Mesothelial cell of epicardium (in vitro differentiated cells): ENCODE data around the gene RMND1. TPM values are rescaled to one million over a fixed set of nuclear protein-coding genes. Genes with fewer than 3 reads are reported as not detected.

ENCODE experiments used
- DNase-seq, 2 experiments: peaks; one replicate each; pipeline ENCODE4 v3.0.0; 2021; ENCODE audit warnings: low spot score in 2 of 2; ENCODE audit not compliant: unreplicated experiment in 2 of 2
- H3K27ac Mint-ChIP-seq: 2 replicates; pipeline ENCODE4 v1.8.0; 2021; ENCODE audit warnings: mixed read lengths
- H3K27me3 Mint-ChIP-seq: 2 replicates; pipeline ENCODE4 v1.8.0; 2021; ENCODE audit warnings: low read depth, mixed read lengths
- H3K36me3 Mint-ChIP-seq: 2 replicates; pipeline ENCODE4 v1.8.0; 2021; ENCODE audit warnings: mixed read lengths
- H3K4me1 Mint-ChIP-seq: 2 replicates; pipeline ENCODE4 v1.8.0; 2021; ENCODE audit warnings: mixed read lengths
- H3K4me3 Mint-ChIP-seq: 2 replicates; pipeline ENCODE4 v1.8.0; 2021; ENCODE audit warnings: mild to moderate bottlenecking, moderate library complexity, mixed read lengths
- H3K9me3 Mint-ChIP-seq: 2 replicates; pipeline ENCODE4 v1.8.0; 2021; ENCODE audit warnings: mixed read lengths
- CTCF ChIP-seq: fragments of 200-600 bp; sonication (generic); IDR thresholded peaks from one replicate; pipeline ENCODE4 v1.5.0; 2021; ENCODE audit warnings: antibody characterized with exemption; ENCODE audit not compliant: unreplicated experiment
- total RNA-seq: library from RNA; stranded (reverse); gene quantifications from 3 replicates; pipeline ENCODE4 v1.2.1, GENCODE V29; 2021

The RMND1 gene
- total RNA-seq, 1 donor from 2014 or later: 22.7 TPM

DNA sequence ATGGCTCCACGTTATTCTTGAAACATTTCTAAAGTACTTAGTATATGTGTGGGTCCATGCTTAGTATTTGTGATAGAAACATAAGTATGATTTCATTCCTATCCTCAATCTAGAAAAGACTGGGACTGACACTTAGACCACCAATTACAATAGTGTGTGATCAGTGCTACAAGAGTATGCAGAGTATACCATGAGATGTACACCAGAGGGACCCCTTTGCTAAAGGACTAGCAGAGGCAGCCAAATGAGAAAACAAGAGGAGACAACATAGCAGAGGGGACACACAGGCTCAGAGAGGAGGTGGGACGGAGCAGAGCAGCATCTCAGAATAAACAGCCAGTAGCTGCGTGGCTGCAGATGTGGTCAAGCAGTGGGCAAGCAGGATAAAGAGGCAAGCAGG, 21.0 kb downstream of the RMND1 start:
- TF ChIP-seq CTCF: no peak
- Mint-ChIP-seq H3K36me3 (peaks cover 29% of the 10 kb centered on the region), H3K9me3 (no peaks in the 10 kb centered on the region), H3K4me1 (peaks cover 4% of the 10 kb centered on the region), H3K27ac (no peak overlapping the region), H3K27me3 (no peaks in the 10 kb centered on the region), H3K4me3 (no peak overlapping the region)
- DNase-seq: no peak

DNA sequence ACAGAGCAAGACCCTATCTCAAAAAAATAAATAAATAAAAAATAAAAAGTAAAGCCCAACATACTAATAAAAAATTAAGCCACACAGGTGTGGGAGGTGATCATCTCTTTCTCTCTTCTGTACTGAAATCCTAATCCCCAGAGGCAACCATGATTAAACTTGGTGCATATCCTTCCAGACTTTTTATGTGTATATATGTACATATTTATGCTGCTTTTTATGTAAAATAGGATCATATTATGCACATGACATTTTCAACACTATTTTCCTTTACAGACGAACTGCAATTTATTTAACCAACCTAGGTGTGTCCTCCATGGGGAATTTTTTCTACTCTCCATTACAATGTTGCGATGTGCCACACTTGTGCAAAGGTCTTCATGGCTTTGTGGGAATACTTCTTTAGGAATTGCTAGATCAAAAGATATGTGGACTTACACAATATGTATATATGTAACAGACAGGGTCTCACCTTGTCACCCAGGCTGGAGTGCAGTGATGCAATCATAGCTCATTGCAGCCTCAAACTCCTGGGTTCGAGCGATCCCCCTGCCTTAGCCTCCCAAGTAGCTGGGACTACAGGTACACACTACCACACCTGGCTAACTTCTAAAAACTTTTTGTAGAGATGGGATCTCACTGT, 23.7 kb downstream of the RMND1 start:
- H3K4me3 Mint-ChIP-seq: no peak overlapping the region
- no peaks in the 10 kb centered on the region for H3K27me3 Mint-ChIP-seq
- no peak overlapping the region for H3K27ac Mint-ChIP-seq
- DNase-seq: no peak
- peaks cover 42% of the 10 kb centered on the region for H3K36me3 Mint-ChIP-seq
- H3K9me3 Mint-ChIP-seq: no peaks in the 10 kb centered on the region
- peaks cover 4% of the 10 kb centered on the region for H3K4me1 Mint-ChIP-seq
- no peak for TF ChIP-seq CTCF

DNA sequence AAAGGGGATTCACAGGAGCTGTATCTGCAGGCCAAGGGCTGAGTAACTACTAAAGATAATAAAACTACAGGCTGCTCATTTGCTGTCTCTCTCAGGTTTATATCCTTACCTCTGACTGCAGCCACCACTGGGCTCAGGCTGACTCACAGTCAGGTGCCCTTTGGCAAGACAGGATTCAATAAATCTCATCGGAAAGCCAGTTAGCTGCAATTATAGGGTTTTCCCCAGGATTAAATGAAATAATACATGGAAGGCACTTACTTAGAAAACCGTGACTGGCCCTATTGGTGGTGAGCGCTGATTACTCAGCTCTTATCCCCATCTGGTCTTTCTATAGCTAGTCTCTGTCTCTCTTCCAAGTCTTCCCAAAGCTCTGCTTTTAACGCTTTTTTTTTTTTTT, 26.4 kb downstream of the RMND1 start:
- H3K27me3 Mint-ChIP-seq: no peaks in the 10 kb centered on the region
- peak overlapping the region; percentile 19 for H3K27ac Mint-ChIP-seq
- H3K36me3 Mint-ChIP-seq: peaks cover 36% of the 10 kb centered on the region
- H3K4me3 Mint-ChIP-seq: no peak overlapping the region
- TF ChIP-seq CTCF: no peak
- no peaks in the 10 kb centered on the region for H3K9me3 Mint-ChIP-seq
- DNase-seq: no peak
- no peaks in the 10 kb centered on the region for H3K4me1 Mint-ChIP-seq

DNA sequence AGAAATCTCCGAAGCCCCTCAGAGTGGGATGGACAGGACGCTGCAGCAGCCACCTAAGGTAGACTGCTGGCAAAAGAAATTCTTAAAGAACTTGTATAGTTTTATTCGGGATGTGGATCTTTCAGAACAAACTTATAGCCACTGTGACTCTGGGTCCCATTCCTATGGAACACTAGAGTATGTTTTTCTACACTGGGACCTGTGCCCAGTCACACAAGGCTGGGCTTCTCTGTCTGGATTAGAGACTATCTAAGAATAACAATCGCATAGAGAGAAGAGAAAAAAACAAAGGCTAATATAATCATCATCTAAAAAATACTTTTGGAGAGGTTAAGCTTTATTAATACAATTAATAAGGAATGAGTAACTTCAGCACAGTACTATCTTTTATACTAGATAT, 28.9 kb downstream of the RMND1 start:
- no peak overlapping the region for H3K4me3 Mint-ChIP-seq
- no peaks in the 10 kb centered on the region for H3K4me1 Mint-ChIP-seq
- DNase-seq: no peak
- TF ChIP-seq CTCF: no peak
- no peaks in the 10 kb centered on the region for H3K27me3 Mint-ChIP-seq
- H3K9me3 Mint-ChIP-seq: no peaks in the 10 kb centered on the region
- peaks cover 30% of the 10 kb centered on the region for H3K36me3 Mint-ChIP-seq
- no peak overlapping the region for H3K27ac Mint-ChIP-seq

DNA sequence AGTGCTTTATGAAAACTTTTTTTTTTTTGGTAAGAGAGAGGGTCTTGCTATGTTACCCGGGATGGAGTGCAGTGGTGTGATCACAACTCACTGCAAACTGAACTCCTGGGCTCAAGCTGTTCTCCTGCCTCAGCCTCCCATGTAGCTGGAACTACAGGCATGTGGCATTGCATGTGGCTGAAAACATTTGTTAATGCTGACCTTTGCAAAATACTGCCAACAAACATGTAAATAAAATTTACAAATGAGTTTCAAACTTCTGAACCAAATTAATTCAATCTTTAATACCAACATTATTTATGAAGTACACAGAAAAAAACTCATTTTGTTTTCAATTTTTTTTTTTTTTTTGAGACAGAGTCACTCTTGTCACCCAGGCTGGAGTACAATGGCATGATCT, 34.4 kb downstream of the RMND1 start:
- Mint-ChIP-seq H3K36me3 (peaks cover 40% of the 10 kb centered on the region), H3K4me1 (no peaks in the 10 kb centered on the region), H3K9me3 (peaks cover 29% of the 10 kb centered on the region)

More for the DNA sequence above, 34.4 kb downstream of the RMND1 start:
- DNase-seq: no peak
- H3K4me3 Mint-ChIP-seq: no peak overlapping the region
- TF ChIP-seq CTCF: no peak
- H3K27ac Mint-ChIP-seq: no peak overlapping the region
- no peaks in the 10 kb centered on the region for H3K27me3 Mint-ChIP-seq
